IMR-90 (cell line): Measurements from ENCODE around the gene TLR10. TPM values are rescaled to one million over a fixed set of nuclear protein-coding genes. Genes with fewer than 3 reads are reported as not detected.

Experiments
- CEBPB ChIP-seq: IDR thresholded peaks from 2 replicates; pipeline ENCODE4 v1.6.1; 2012; ENCODE audit warnings: low read depth, low read length, improper control_type of control experiment
- polyA plus RNA-seq, 3 experiments: library from polyadenylated mRNA; depleted of rRNA; stranded (reverse); fragments of >200 nt; gene quantifications; 2 replicates each; pipeline ENCODE4 v1.2.3, GENCODE V29; 2012; ENCODE audit warnings: low replicate concordance in 1 of 3
- total RNA-seq: library from RNA; depleted of rRNA; stranded (reverse); fragments of >200 nt; gene quantifications from 2 replicates; pipeline ENCODE4 v1.2.3, GENCODE V29; 2012
- TF ChIP-seq, protein P1 (sequence below): conservative IDR thresholded peaks from 2 replicates; pipeline ENCODE4 v1.5.1; 2012; ENCODE audit warnings: mild to moderate bottlenecking, low read depth, low read length, improper control_type of control experiment

The TLR10 gene
- total and polyA plus RNA-seq, 2 of the 4 experiments (the other 2 are of a cell fraction): not detected

DNA sequence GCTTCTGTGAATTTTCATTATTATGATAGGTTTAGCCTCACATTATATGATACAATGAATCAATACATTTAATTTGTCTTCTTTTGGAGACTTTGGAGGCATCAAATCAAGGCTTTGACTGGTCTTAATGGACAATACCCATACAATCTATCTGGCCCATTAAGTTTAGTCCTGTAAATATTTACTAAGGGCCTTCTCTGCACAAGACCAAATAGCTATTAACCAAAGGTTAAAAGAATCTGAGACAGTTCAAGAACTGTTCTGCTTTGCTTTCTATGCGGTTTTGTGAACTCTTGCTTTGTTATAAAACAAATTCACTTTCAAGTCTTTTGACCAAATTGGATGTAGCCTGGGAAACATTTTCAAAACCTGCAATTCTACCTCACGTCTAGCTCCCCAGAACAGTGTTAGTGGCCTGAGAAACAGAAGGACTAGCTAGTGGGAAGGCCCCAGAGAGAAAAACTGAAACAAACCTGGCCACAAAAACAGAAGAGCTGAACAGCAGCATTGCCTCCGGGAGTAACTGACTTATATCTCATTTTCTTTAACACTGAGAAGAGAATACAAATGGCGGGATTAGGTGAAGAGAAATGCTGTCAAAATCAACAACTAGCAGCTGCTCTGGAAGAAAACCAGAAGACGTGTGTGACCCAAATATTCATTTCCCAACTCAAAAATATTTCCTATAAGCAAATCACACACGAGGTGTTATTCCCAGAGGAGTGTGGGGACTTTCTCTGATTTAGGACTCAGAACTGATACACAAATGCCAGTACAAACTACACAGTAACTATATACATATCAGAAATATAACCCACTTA, 21.3 kb upstream of the TLR10 start (continued):
- TF ChIP-seq, protein P1, sequence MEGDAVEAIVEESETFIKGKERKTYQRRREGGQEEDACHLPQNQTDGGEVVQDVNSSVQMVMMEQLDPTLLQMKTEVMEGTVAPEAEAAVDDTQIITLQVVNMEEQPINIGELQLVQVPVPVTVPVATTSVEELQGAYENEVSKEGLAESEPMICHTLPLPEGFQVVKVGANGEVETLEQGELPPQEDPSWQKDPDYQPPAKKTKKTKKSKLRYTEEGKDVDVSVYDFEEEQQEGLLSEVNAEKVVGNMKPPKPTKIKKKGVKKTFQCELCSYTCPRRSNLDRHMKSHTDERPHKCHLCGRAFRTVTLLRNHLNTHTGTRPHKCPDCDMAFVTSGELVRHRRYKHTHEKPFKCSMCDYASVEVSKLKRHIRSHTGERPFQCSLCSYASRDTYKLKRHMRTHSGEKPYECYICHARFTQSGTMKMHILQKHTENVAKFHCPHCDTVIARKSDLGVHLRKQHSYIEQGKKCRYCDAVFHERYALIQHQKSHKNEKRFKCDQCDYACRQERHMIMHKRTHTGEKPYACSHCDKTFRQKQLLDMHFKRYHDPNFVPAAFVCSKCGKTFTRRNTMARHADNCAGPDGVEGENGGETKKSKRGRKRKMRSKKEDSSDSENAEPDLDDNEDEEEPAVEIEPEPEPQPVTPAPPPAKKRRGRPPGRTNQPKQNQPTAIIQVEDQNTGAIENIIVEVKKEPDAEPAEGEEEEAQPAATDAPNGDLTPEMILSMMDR: no peak
- no peak for TF ChIP-seq CEBPB
